Testis (tissue), 2 donors: Measurements from ENCODE around the gene ZNF423.

Experiments
- POLR2A ChIP-seq: fragments of 450-650 bp; IDR thresholded peaks from one replicate; pipeline ENCODE4 v1.6.1; 2017; ENCODE audit warnings: antibody characterized with exemption, mild to moderate bottlenecking, moderate library complexity
- TF ChIP-seq, protein P1 (sequence below), 3 experiments: fragments of 450-650 bp in 2 of 3; fragments of 200-600 bp in 1 of 3; sonication (generic) in 1 of 3; IDR thresholded peaks; one replicate each; pipeline ENCODE4 v1.5.1; 2016 to 2019; ENCODE audit warnings: antibody characterized with exemption in 3 of 3, mild to moderate bottlenecking in 2 of 3, moderate library complexity in 1 of 3

DNA sequence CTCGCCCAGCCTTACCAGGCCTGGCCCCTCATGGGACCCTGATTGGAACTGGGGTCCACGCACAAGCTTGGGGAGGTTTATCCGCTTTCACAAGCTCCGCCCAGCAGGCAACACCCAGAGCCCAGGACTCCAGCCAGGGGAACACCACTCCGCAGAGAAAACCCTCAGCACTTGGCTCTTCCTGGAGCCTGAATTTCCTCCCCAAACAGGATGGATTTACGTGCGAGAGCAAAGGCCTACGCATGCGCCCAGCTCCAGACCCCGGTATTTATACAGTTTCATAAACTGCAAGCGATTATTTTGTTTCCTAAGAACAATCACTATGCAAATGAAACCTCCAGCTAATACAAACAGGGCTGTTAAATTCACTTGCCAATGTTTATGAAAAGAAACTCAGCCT, 22.8 kb downstream of the ZNF423 start:
- TF ChIP-seq, protein P1, sequence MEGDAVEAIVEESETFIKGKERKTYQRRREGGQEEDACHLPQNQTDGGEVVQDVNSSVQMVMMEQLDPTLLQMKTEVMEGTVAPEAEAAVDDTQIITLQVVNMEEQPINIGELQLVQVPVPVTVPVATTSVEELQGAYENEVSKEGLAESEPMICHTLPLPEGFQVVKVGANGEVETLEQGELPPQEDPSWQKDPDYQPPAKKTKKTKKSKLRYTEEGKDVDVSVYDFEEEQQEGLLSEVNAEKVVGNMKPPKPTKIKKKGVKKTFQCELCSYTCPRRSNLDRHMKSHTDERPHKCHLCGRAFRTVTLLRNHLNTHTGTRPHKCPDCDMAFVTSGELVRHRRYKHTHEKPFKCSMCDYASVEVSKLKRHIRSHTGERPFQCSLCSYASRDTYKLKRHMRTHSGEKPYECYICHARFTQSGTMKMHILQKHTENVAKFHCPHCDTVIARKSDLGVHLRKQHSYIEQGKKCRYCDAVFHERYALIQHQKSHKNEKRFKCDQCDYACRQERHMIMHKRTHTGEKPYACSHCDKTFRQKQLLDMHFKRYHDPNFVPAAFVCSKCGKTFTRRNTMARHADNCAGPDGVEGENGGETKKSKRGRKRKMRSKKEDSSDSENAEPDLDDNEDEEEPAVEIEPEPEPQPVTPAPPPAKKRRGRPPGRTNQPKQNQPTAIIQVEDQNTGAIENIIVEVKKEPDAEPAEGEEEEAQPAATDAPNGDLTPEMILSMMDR (IDR thresholded peaks at IDR 0.05), result no peak
- TF ChIP-seq POLR2A, result no peak
